ENCODE data around the gene PTCH2.

PTCH2 gene, protein sequence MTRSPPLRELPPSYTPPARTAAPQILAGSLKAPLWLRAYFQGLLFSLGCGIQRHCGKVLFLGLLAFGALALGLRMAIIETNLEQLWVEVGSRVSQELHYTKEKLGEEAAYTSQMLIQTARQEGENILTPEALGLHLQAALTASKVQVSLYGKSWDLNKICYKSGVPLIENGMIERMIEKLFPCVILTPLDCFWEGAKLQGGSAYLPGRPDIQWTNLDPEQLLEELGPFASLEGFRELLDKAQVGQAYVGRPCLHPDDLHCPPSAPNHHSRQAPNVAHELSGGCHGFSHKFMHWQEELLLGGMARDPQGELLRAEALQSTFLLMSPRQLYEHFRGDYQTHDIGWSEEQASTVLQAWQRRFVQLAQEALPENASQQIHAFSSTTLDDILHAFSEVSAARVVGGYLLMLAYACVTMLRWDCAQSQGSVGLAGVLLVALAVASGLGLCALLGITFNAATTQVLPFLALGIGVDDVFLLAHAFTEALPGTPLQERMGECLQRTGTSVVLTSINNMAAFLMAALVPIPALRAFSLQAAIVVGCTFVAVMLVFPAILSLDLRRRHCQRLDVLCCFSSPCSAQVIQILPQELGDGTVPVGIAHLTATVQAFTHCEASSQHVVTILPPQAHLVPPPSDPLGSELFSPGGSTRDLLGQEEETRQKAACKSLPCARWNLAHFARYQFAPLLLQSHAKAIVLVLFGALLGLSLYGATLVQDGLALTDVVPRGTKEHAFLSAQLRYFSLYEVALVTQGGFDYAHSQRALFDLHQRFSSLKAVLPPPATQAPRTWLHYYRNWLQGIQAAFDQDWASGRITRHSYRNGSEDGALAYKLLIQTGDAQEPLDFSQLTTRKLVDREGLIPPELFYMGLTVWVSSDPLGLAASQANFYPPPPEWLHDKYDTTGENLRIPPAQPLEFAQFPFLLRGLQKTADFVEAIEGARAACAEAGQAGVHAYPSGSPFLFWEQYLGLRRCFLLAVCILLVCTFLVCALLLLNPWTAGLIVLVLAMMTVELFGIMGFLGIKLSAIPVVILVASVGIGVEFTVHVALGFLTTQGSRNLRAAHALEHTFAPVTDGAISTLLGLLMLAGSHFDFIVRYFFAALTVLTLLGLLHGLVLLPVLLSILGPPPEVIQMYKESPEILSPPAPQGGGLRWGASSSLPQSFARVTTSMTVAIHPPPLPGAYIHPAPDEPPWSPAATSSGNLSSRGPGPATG

GRCh38 chr1:44842862-44843655 lies at the start of gene PTCH2:
PTCH2 (minus strand) TSS chr1:44843253; CDS start chr1:44842932, 321 bp downstream.
- DNase-seq = peak; percentile 21 to 82 (median 64)
- intact Hi-C loops (cut with DNase I) = no loop called here

- intact Hi-C loops (cut with DNase I) = no loop called here
- no peak for DNase-seq
Measured at GRCh38 chr1:44890007-44890406, 47.0 kb upstream of the PTCH2 start.

GRCh38 chr1:44885406-44885805 lies 42.4 kb upstream of the PTCH2 start:
- no peak for DNase-seq
- intact Hi-C loops (cut with DNase I) = no loop called here

DNA sequence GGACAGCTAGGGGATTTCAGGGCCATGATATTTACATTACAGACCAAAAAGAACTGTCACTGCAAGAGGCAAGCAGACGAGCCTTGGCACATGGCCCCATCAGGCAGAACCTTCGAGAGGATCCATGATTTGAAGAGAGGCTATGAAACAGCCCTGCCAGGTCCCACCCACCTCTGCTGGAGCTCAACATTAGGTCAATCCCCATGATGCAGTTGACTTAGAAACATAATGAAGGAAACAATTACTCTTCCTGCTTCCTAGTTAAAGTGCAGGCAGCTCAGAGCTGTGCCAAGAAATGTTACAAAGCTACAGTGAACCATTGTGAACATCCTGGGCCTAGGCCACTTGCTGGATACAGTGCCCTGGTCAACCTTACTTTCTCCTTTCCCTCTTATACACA lies 41.7 kb upstream of the PTCH2 start:
- DNase-seq = peak in 31 of 42 donors; percentile 6 to 58 (median 26)
- intact Hi-C loops (cut with DNase I) = no loop called here

- intact Hi-C loops (cut with DNase I) = no loop called here
- peak in 38 of 42 donors; percentile 11 to 88 (median 48) for DNase-seq
Measured at GRCh38 chr1:44881011-44881632, 38.1 kb upstream of the PTCH2 start.

DNA sequence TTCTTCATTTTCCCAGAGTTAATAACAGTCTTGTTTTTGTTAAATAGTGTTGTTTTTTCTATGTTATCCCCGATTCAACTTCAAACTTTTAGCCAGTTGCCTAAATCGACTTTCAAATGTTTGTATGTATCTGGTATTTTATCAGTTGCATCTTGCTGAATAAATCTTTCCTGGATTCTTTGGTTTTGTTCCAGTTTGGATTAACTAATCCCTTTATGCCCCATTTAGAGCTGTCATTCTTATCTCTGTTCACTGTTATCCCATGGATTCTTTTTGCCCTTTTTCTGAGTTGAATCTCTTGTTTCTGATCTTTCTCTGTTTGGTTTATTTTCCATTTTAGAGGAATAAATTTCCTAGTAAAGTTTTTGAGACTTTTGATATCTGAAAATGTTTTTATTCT lies 31.1 kb upstream of the PTCH2 start:
- intact Hi-C loops (cut with DNase I) = no loop called here
- no peak for DNase-seq

GRCh38 chr1:44870096-44870495 lies 27.0 kb upstream of the PTCH2 start:
- intact Hi-C loops (cut with DNase I) = no loop called here
- no peak for DNase-seq

DNA sequence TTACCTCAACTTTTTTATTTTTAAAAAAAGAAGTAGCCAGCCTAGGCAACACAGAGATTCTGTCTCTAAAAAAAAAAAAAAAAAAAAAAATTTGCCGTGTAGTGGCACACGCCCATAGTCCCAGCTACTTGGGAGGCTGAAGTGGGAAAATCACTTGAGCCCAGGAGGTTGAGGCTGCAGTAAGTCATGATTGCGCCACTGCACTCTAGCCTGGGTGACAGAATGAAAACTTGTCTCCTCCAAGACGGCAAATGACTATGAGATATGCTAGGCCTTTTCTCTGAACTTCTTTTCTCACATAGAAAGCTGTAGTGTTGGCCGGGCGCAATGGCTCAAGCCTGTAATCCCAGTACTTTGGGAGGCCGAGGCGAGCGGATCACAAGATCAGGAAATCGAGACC lies 24.7 kb upstream of the PTCH2 start:
- DNase-seq = no peak
- intact Hi-C loops (cut with DNase I) = no loop called here

GRCh38 chr1:44862829-44863401 lies 19.9 kb upstream of the PTCH2 start:
- intact Hi-C loops (cut with DNase I) = no loop called here
- DNase-seq = no peak

DNA sequence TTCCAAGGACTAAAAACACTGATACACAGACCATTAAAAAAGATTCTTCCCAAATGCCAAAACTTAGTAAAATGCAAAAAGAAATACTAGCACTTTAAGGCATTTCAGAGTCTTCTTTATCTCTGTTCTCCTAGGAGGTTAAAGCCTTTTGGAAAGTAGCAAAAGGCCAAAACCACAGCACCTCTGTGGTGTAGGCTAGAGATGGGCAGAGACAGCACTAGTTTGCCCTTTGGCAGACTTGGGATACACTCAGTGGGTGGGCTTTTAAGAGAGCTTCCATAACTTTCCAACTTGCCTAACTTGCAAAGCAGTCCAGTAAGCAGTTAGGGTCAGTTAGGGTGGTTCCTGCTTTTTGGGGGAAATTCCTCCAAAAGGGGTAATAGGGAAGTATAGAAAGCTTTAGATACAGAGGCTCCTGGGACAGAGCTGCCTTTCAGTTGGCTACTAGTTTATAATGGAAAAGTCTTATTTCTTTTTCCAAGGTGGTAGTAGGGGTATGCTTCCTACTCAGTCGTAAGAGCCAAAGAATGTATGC lies 17.9 kb upstream of the PTCH2 start:
- intact Hi-C loops (cut with DNase I) = no loop called here
- DNase-seq = no peak

DNA sequence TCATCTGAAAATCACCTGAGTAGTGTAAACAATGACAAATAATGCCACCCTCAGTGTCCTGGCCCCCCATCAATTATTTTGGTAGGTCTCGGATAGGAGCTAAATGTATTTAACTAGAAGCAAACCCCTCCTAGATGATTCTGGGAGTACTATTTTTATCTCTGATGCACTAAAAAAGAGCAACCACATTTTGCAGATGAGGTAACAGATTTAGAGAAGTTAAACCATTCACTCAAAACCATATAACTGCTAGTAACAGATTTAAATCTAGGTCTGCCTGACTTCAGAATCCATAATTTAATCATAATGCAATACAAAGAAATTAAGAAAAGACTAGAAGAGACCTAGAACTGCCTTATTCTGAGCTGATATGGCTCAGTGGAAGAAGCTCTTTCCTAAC lies 17.3 kb upstream of the PTCH2 start:
- intact Hi-C loops (cut with DNase I) = no loop called here
- no peak for DNase-seq

- intact Hi-C loops (cut with DNase I) = no loop called here
- no peak for DNase-seq
Measured at GRCh38 chr1:44857446-44857845, 14.4 kb upstream of the PTCH2 start.

- no peak for DNase-seq
- intact Hi-C loops (cut with DNase I) = no loop called here
Measured at GRCh38 chr1:44855742-44856141, 12.7 kb upstream of the PTCH2 start.

DNA sequence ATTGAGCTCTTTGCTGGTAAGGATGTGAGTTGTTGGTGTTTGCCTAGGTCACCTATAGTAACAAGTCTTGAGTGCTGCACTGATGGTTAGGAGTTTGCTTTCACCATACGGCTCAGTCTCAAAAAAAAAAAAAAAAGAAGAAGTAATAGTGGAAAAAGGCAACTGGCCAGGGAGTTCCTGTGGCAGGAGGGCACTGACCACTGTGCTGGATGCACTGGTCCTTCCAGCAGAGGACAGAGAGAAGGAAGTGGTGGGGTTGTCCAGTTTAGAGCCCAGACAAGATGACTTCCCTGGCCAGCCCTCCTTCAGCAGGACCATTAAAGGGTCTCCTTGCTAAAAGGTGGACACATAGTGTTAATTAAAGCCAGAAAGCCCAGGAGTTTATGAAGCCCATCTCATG lies 11.9 kb upstream of the PTCH2 start:
- intact Hi-C loops (cut with DNase I) = no loop called here

DNA sequence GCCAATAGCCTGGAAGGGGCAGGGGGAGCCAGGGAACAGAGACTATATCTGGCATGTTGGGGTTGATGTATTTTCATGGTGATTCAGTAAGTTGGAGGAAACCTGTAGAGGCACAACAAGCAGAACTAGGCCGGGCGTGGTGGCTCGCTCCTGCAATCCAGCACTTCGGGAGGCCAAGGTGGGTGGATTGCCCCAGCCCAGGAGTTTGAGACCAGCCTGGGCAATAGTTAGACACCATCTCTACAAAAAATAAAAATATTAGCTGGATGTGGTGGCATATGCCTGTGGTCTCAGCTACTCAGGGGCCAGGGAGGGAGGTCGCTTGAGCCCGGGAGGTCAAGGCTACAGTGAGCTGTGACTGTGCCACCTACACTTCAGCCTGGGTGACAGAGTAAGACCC lies 10.1 kb upstream of the PTCH2 start:
- no peak for DNase-seq
- intact Hi-C loops (cut with DNase I) = no loop called here

More for the DNA sequence above, 11.9 kb upstream of the PTCH2 start:
- peak in 4 of 42 donors; percentile 11 to 30 (median 24) for DNase-seq

DNA sequence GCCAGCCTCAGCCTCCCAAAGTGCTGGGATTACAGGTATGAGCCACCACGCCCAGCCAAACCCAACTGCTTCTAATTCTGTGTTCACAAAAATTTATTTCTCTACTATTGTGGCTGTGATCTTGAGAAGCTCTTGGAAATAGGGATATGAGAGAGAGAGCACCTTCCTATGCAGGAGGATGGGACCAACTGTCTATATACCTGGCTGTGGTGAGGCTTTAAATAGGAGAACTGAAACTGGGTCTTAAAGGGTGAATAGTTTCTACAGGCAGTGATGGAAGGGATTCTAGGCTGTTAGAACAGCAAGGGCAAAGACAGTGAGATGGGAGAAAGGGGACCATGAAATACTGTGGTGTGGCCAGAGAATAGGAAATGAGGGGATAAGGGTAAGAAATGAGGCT lies 8.3 kb upstream of the PTCH2 start:
- intact Hi-C loops (cut with DNase I) = no loop called here
- no peak for DNase-seq

GRCh38 chr1:44849575-44850132 lies 6.6 kb upstream of the PTCH2 start:
- intact Hi-C loops (cut with DNase I) = no loop called here
- DNase-seq = no peak
